SK-N-SH (cell line): ENCODE measurements around the gene KMT2C. TPM values are rescaled to one million over a fixed set of nuclear protein-coding genes. Genes with fewer than 3 reads are reported as not detected.
"Not testable (repeated sequence)": the region's sequence is repeated elsewhere in the genome, so short reads cannot be mapped to it uniquely, and the experiment has no call there.

Source experiments
- CTCF ChIA-PET: fragments of 300-600, 350-600 bp; formaldehyde crosslinking; extraction: SDS; loops from one replicate; lab custom pipeline; 2021; lab: Yijun Ruan, JAX
- POLR2A ChIA-PET: fragments of 350-600 bp; sonication (Branson Sonifier 250); formaldehyde crosslinking; extraction: SDS; loops from one replicate; lab custom pipeline; 2020; ENCODE audit warnings: antibody characterized with exemption, inconsistent platforms; lab: Yijun Ruan, JAX
- DNase-seq: peaks from one replicate; pipeline ENCODE4 v3.0.0; 2012
- H2AFZ ChIP-seq: fragments of 200-600 bp; sonication (generic); 2 replicates; pipeline ENCODE4 v1.8.1; 2016; ENCODE audit warnings: antibody characterized with exemption, mild to moderate bottlenecking, low read depth
- H3F3A ChIP-seq: fragments of 200-600 bp; sonication (generic); replicated peaks from 2 replicates; pipeline ENCODE3; 2016; ENCODE audit warnings: antibody characterized with exemption, mild to moderate bottlenecking; ENCODE audit not compliant: insufficient read depth
- H3K27ac ChIP-seq, 2 experiments: fragments of 200-500 bp in 1 of 2; fragments of 200-600 bp in 1 of 2; sonication (Bioruptor generic) in 1 of 2; sonication (generic), shearing (Covaris generic) in 1 of 2; 2 replicates each; pipeline versions ENCODE4 v1.5.1 to v1.6.1; 2014 to 2016; ENCODE audit warnings: low read depth in 2 of 2, inconsistent platforms in 1 of 2, low read length in 1 of 2, mild to moderate bottlenecking in 1 of 2, mixed read lengths in 1 of 2
- H3K27me3 ChIP-seq: fragments of 200-600 bp; sonication (generic), shearing (Covaris generic); 2 replicates; pipeline ENCODE4 v1.6.1; 2016; ENCODE audit warnings: mixed run types; ENCODE audit not compliant: insufficient read depth
- H3K36me3 ChIP-seq, 2 experiments: fragments of 200-500 bp in 1 of 2; fragments of 200-600 bp in 1 of 2; sonication (Bioruptor generic) in 1 of 2; sonication (generic) in 1 of 2; replicated peaks in 1 of 2; 2 replicates each; pipeline versions ENCODE3 to v1.5.1; 2014 to 2016; ENCODE audit warnings: low read length in 1 of 2, mild to moderate bottlenecking in 1 of 2; ENCODE audit not compliant: insufficient read depth in 2 of 2, control insufficient read depth in 1 of 2
- H3K4me1 ChIP-seq, 2 experiments: fragments of 200-500 bp in 1 of 2; fragments of 200-600 bp in 1 of 2; sonication (Bioruptor generic) in 1 of 2; sonication (generic), shearing (Covaris generic) in 1 of 2; 2 replicates each; pipeline versions ENCODE4 v1.5.1 to v1.6.1; 2014 to 2016; ENCODE audit warnings: low read depth in 1 of 2, low read length in 1 of 2, mixed run types in 1 of 2; ENCODE audit not compliant: insufficient read depth in 2 of 2, control insufficient read depth in 1 of 2
- H3K4me2 ChIP-seq: fragments of 200-600 bp; sonication (generic), shearing (Covaris generic); 2 replicates; pipeline ENCODE4 v1.6.1; 2017; ENCODE audit warnings: mixed run types
- H3K4me3 ChIP-seq, 2 experiments: fragments of 200-500 bp in 1 of 2; fragments of 200-600 bp in 1 of 2; sonication (Bioruptor generic) in 1 of 2; sonication (generic), shearing (Covaris generic) in 1 of 2; 2 replicates each; pipeline versions ENCODE4 v1.5.1 to v1.8.1; 2014 to 2016; ENCODE audit warnings: low read depth in 2 of 2, inconsistent platforms in 1 of 2, low read length in 1 of 2, mild to moderate bottlenecking in 1 of 2, mixed read lengths in 1 of 2, moderate library complexity in 1 of 2
- H3K79me2 ChIP-seq: fragments of 200-600 bp; sonication (generic); 2 replicates; pipeline ENCODE4 v1.8.1; 2017; ENCODE audit warnings: mild to moderate bottlenecking; ENCODE audit not compliant: insufficient read depth
- H3K9ac ChIP-seq: fragments of 200-600 bp; sonication (generic); 2 replicates; pipeline ENCODE4 v1.6.1; 2017; ENCODE audit warnings: mixed run types
- H3K9me2 ChIP-seq: fragments of 200-600 bp; sonication (generic); 2 replicates; pipeline ENCODE4 v1.6.1; 2017; ENCODE audit warnings: mixed run types
- H3K9me3 ChIP-seq: fragments of 200-600 bp; sonication (generic); 2 replicates; pipeline ENCODE4 v1.6.1; 2017; ENCODE audit warnings: mixed run types, mild to moderate bottlenecking, moderate library complexity
- H4K20me1 ChIP-seq: fragments of 200-600 bp; sonication (generic); 2 replicates; pipeline ENCODE4 v1.6.1; 2017; ENCODE audit warnings: mild to moderate bottlenecking, mixed run types; ENCODE audit not compliant: insufficient read depth
- CHD2 ChIP-seq: fragments of 150-350 bp; IDR thresholded peaks from 2 replicates; pipeline ENCODE4 v1.6.1; 2018; ENCODE audit warnings: low read length; ENCODE audit not compliant: partially characterized antibody
- CTCF ChIP-seq: fragments of 200-600 bp; sonication (generic); IDR thresholded peaks from 2 replicates; pipeline ENCODE4 v1.6.1; 2017; ENCODE audit warnings: antibody characterized with exemption, mild to moderate bottlenecking, moderate library complexity
- EP300 ChIP-seq, 2 experiments: IDR thresholded peaks; 2 replicates each; pipeline versions ENCODE4 v1.4.0 to v1.6.1; 2012; ENCODE audit warnings: borderline replicate concordance in 1 of 2, low read depth in 1 of 2, low read length in 1 of 2
- FOSL2 ChIP-seq: IDR thresholded peaks from 2 replicates; pipeline ENCODE4 v1.4.0; 2012; ENCODE audit warnings: low read depth, mild to moderate bottlenecking, moderate library complexity, borderline replicate concordance
- FOXJ3 ChIP-seq: sonication (generic); formaldehyde crosslinking; IDR thresholded peaks from 2 replicates; pipeline ENCODE4 v1.5.1; 2020; ENCODE audit warnings: mild to moderate bottlenecking, missing genetic modification reagents
- IRF3 ChIP-seq: fragments of 150-350 bp; IDR thresholded peaks from 2 replicates; pipeline ENCODE4 v1.6.1; 2016; ENCODE audit warnings: mild to moderate bottlenecking, low read depth, low read length
- MEF2A ChIP-seq: IDR thresholded peaks from 2 replicates; pipeline ENCODE4 v1.4.0; 2012; ENCODE audit warnings: low read depth, borderline replicate concordance
- NFIC ChIP-seq: IDR thresholded peaks from 2 replicates; pipeline ENCODE4 v1.4.0; 2012; ENCODE audit warnings: borderline replicate concordance
- NRF1 ChIP-seq: IDR thresholded peaks from 2 replicates; pipeline ENCODE4 v1.6.1; 2012; ENCODE audit warnings: low read depth, mild to moderate bottlenecking, low read length
- POLR2AphosphoS5 ChIP-seq: IDR thresholded peaks from 2 replicates; pipeline ENCODE4 v1.6.1; 2012; ENCODE audit warnings: low read depth, low read length
- RAD21 ChIP-seq: IDR thresholded peaks from 2 replicates; pipeline ENCODE4 v1.6.1; 2012; ENCODE audit warnings: mild to moderate bottlenecking, low read length
- RCOR1 ChIP-seq: fragments of 150-350 bp; IDR thresholded peaks from 2 replicates; pipeline ENCODE4 v1.6.1; 2017; ENCODE audit warnings: antibody characterized with exemption, low read length
- RFX5 ChIP-seq: IDR thresholded peaks from 2 replicates; pipeline ENCODE4 v1.6.1; 2012; ENCODE audit warnings: mild to moderate bottlenecking, improper control_type of control experiment, low read length
- SMC3 ChIP-seq: IDR thresholded peaks from 2 replicates; pipeline ENCODE4 v1.6.1; 2012; ENCODE audit warnings: low read depth, low read length, improper control_type of control experiment
- TEAD4 ChIP-seq: IDR thresholded peaks from 2 replicates; pipeline ENCODE4 v1.4.0; 2012; ENCODE audit warnings: mild to moderate bottlenecking, borderline replicate concordance; ENCODE audit not compliant: insufficient read depth
- WGBS: methylation state at CpG from one replicate; pipeline ENCODE4 v1.1.6; 2017; ENCODE audit warnings: low lambda C conversion rate; 5-methylcytosine and 5-hydroxymethylcytosine counted together
- polyA plus RNA-seq, 3 experiments: library from polyadenylated mRNA; depleted of rRNA; stranded (reverse); fragments of >200 nt; gene quantifications; 2 replicates each; pipeline ENCODE4 v1.2.3, GENCODE V29; 2012

KMT2C gene
- polyA plus RNA-seq, 1 of the 3 experiments (the other 2 are of a cell fraction), result 8.0 TPM

- no peaks in the 10 kb centered on the region for H4K20me1 ChIP-seq
- no peaks in the 10 kb centered on the region for H3K27me3 ChIP-seq
These were observed 127.9 kb downstream of the KMT2C start for GRCh38 chr7:152307902-152308301.

GRCh38 chr7:152299542-152300143 is 136.2 kb downstream of the KMT2C start:
- WGBS, result 99% methylated on average over 2 of the region's 2 CpGs
- POLR2A ChIA-PET, H2AFZ ChIP-seq: not testable (repeated sequence)

More at GRCh38 chr7:152307902-152308301, 127.9 kb downstream of the KMT2C start:
- Histone ChIP-seq H3K9ac (no peak overlapping the region), H3F3A (peaks cover 11% of the 10 kb centered on the region), H3K4me2 (no peak overlapping the region), H2AFZ (no peak overlapping the region), H3K79me2 (peaks cover 15% of the 10 kb centered on the region), H3K9me2 (no peaks in the 10 kb centered on the region), H3K9me3 (no peaks in the 10 kb centered on the region), H3K27ac (no peak overlapping the region), H3K4me3 (no peak overlapping the region), H3K36me3 (peaks cover 27 to 56% of the 10 kb centered on the region in 2 experiments), H3K4me1 (no peaks in the 10 kb centered on the region; a peak in 2 of 4 replicates)
- POLR2A ChIA-PET, result no interaction called here
- no peak for TF ChIP-seq NFIC
- TF ChIP-seq RCOR1, result no peak
- TF ChIP-seq MEF2A, result no peak
- TF ChIP-seq TEAD4, result no peak
- no peak for TF ChIP-seq IRF3
- TF ChIP-seq EP300 (IDR thresholded peaks at IDR 0.05; ENCODE audit: borderline replicate concordance in 1 of 2, low read depth in 1 of 2, low read length in 1 of 2), result no peak
- no peak for TF ChIP-seq POLR2AphosphoS5
- no peak for TF ChIP-seq FOSL2
- CTCF ChIA-PET, result interaction anchor here (0.9 to 2.7 kb wide), 2 partner anchors 86 to 399 kb away, joined by 4 to 7 read pairs; no protein-coding TSS in a partner anchor
- no peak for DNase-seq

GRCh38 chr7:152292897-152293296 is 142.9 kb downstream of the KMT2C start:
- Histone ChIP-seq H3K27me3 (no peaks in the 10 kb centered on the region), H3K4me3 (no peak overlapping the region), H3F3A (peaks cover 4% of the 10 kb centered on the region), H3K79me2 (no peaks in the 10 kb centered on the region), H3K36me3 (peaks cover 11 to 44% of the 10 kb centered on the region in 2 experiments), H3K4me1 (no peaks in the 10 kb centered on the region), H3K9me2 (no peaks in the 10 kb centered on the region), H3K4me2 (no peak overlapping the region), H2AFZ (no peak overlapping the region), H3K9ac (no peak overlapping the region), H4K20me1 (no peaks in the 10 kb centered on the region), H3K27ac (no peak overlapping the region), H3K9me3 (peaks cover 14% of the 10 kb centered on the region)
- 90% methylated on average over 2 of the region's 2 CpGs for WGBS
- ChIA-PET CTCF (no interaction called here), POLR2A (no interaction called here)
- no peak for DNase-seq
- TF ChIP-seq FOXJ3 (CRISPR knock-in tag) (no peak), MEF2A (no peak), POLR2AphosphoS5 (no peak), SMC3 (no peak), CTCF (no peak), NRF1 (no peak), FOSL2 (no peak), RFX5 (no peak), EP300 (IDR thresholded peaks at IDR 0.05; ENCODE audit: borderline replicate concordance in 1 of 2, low read depth in 1 of 2, low read length in 1 of 2) (no peak), RAD21 (no peak), CHD2 (no peak), NFIC (no peak), IRF3 (no peak)

More at GRCh38 chr7:152299542-152300143, 136.2 kb downstream of the KMT2C start:
- H3F3A ChIP-seq, H3K4me3 ChIP-seq, H3K79me2 ChIP-seq, H3K4me1 ChIP-seq, H3K4me2 ChIP-seq, H3K9ac ChIP-seq, H3K27me3 ChIP-seq, H3K27ac ChIP-seq, H3K9me2 ChIP-seq, H4K20me1 ChIP-seq, DNase-seq, H3K9me3 ChIP-seq, CTCF ChIA-PET: not testable (repeated sequence)
- H3K36me3 ChIP-seq, result peaks cover 10 to 52% of the 10 kb centered on the region in 2 experiments
